Upper lobe of left lung (tissue), 4 donors: ENCODE data around the gene OPCML.

ENCODE experiments used
- POLR2A ChIP-seq, 4 donors: fragments of 450-650 bp; IDR thresholded peaks; one replicate each; pipeline ENCODE4 v1.5.1; 2016 to 2017; ENCODE audit warnings: antibody characterized with exemption in 4 of 4, mild to moderate bottlenecking in 2 of 4
- TF ChIP-seq, protein P1 (sequence below), 6 experiments: fragments of 450-650 bp in 4 of 6; fragments of 200-600 bp in 2 of 6; sonication (generic) in 2 of 6; IDR thresholded peaks; one replicate each; pipeline ENCODE4 v1.5.1; 2016 to 2019; ENCODE audit warnings: antibody characterized with exemption in 6 of 6

DNA sequence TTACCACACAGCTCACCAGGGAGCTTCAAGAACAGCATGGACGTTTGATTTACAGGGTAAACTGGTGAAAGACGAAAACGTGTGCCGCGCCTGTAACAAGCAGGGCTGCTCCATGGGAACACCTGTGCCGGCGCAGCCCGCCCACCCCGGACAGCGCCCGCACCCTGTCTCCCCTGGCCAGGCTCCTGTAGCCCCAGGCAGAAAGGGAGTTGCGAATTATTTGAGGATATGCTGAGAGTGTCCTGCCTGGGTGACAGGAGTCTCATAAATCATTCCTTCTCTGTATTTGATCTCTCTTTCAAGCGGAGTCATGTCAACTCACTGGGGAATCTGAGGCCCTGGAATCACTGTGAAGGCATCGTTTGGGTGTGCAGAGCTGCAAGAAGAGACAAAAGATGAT, 804.3 kb downstream of the OPCML start:
- TF ChIP-seq POLR2A (IDR thresholded peaks at IDR 0.05): no peak
- TF ChIP-seq, protein P1, sequence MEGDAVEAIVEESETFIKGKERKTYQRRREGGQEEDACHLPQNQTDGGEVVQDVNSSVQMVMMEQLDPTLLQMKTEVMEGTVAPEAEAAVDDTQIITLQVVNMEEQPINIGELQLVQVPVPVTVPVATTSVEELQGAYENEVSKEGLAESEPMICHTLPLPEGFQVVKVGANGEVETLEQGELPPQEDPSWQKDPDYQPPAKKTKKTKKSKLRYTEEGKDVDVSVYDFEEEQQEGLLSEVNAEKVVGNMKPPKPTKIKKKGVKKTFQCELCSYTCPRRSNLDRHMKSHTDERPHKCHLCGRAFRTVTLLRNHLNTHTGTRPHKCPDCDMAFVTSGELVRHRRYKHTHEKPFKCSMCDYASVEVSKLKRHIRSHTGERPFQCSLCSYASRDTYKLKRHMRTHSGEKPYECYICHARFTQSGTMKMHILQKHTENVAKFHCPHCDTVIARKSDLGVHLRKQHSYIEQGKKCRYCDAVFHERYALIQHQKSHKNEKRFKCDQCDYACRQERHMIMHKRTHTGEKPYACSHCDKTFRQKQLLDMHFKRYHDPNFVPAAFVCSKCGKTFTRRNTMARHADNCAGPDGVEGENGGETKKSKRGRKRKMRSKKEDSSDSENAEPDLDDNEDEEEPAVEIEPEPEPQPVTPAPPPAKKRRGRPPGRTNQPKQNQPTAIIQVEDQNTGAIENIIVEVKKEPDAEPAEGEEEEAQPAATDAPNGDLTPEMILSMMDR (IDR thresholded peaks at IDR 0.05): no peak
